Epidermal melanocyte (primary cell): ENCODE results near the gene RAPGEF1.
"Not testable (repeated sequence)": the region's sequence is repeated elsewhere in the genome, so short reads cannot be mapped to it uniquely, and the experiment has no call there.

Experiments
- DNase-seq: peaks from one replicate; pipeline ENCODE4 v3.0.0; 2011; ENCODE audit warnings: low spot score; ENCODE audit not compliant: insufficient read length

The RAPGEF1 gene

DNA sequence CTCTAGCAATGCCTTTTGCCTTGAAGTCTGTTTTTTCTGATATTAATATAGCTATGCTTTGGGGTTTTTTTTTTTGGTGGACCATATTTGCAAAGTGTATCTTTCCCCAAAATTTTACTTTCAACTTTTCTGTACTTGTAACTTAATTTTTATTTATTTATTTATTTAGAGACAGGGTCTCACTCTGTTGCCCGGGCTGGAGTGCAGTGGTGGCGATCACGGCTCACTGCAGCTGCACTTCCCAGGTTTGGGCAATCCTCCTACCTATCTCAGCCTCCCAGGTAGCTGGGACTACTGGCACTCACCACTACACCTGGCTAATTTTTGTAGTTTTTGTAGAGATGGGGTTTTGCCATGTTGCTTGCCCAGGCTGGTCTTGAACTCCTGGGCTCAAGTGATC lies 173.7 kb downstream of the RAPGEF1 start:
- DNase-seq = no peak

DNA sequence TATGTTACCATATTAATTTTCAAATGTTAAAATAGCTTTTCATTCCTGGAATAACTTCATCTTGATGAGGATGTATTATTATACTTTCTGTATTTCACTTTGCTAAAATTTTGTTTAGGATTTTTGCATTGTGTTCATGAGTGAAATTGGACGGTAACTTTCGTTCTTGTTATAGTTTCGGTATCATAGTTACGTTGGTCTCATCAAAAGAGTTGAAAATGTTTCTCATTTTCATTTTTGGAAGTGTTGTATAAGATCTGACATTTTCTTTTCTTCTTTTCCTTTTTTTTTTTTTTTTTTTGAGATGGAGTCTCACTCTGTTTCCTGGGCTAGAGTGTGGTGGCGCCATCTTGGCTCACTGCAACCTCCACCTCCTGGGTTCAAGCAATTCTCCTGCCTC lies 174.5 kb downstream of the RAPGEF1 start:
- no peak for DNase-seq

- no peak for DNase-seq
These were observed 177.6 kb downstream of the RAPGEF1 start for GRCh38 chr9:131562032-131562959.

DNA sequence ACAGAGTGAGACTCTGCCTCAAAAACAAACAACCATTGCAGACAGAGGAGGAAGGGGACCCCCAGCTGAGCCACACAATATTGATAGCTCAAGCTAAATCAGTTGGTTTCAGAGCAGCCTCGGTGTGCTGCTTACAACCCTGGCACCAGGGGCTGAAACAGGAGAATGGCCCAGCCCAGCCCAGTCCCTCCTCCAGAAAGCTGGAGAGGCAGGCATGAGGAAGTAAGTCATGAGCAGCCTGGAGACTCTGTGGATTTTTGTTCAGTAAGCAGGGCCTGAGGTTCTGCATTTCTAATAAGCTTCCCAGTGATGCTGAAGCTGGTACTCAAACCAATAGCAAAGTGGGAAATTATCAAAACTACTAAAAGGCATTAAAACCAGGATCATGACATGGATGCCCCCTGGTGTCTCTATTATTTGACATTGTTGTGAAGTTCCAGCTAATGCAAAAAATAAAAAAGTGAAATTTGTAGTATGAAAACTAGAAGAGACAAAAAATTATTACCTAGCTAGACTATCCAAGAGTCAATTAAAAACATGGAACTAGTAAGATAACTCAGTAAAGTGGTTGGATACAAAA lies 180.4 kb downstream of the RAPGEF1 start:
- no peak for DNase-seq

- no peak for DNase-seq
These were observed 181.9 kb downstream of the RAPGEF1 start for GRCh38 chr9:131557855-131558548.

GRCh38 chr9:131555841-131556673 lies 183.8 kb downstream of the RAPGEF1 start:
- DNase-seq = no peak

- DNase-seq = no peak
These were observed 185.0 kb downstream of the RAPGEF1 start for GRCh38 chr9:131554843-131555351.

DNA sequence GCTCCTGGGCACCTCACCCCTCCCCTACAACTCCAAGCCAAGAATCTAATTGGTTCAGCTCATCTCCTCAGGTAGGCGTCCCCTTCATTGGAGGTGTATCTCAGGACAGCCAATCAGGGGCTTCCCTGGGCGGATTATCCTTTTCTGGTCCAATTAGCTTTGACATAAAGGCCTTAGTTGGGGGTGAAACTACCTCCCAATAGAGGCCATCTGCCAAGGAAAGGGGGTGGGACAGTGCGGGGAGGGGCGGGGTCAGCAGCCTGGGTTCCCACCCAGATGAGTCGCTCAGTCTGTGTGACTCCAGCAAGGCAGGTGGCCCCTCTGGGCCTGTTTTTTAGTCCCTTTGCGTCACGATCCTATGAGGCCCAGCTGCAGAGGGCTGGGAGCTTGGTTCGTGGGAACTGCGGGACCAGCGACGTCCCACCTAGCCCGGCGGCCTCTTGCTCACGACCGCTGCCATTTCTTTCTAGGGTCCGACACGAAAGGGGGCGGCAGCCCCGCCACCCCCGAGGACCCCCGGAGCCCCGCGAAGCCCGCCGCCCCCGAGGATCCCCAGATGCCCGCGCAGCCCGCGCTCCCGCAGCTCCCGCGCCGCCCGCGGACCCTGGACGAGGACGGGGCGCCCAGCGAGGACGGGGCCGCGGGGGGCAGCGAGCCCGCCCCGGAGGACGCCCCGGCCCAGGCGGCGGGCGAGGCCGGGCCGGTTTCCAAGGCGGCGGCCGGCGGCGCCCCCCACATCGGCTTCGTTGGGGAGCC lies 185.6 kb downstream of the RAPGEF1 start:
- DNase-seq = no peak

GRCh38 chr9:131552030-131552429 lies 187.8 kb downstream of the RAPGEF1 start:
- no peak for DNase-seq

GRCh38 chr9:131550465-131550864 lies 189.4 kb downstream of the RAPGEF1 start:
- DNase-seq = not testable (repeated sequence)

GRCh38 chr9:131549186-131549585 lies 190.7 kb downstream of the RAPGEF1 start:
- not testable (repeated sequence) for DNase-seq

- no peak for DNase-seq
These were observed 193.4 kb downstream of the RAPGEF1 start for GRCh38 chr9:131546336-131547084.

GRCh38 chr9:131545786-131546335 lies 194.0 kb downstream of the RAPGEF1 start:
- no peak for DNase-seq

DNA sequence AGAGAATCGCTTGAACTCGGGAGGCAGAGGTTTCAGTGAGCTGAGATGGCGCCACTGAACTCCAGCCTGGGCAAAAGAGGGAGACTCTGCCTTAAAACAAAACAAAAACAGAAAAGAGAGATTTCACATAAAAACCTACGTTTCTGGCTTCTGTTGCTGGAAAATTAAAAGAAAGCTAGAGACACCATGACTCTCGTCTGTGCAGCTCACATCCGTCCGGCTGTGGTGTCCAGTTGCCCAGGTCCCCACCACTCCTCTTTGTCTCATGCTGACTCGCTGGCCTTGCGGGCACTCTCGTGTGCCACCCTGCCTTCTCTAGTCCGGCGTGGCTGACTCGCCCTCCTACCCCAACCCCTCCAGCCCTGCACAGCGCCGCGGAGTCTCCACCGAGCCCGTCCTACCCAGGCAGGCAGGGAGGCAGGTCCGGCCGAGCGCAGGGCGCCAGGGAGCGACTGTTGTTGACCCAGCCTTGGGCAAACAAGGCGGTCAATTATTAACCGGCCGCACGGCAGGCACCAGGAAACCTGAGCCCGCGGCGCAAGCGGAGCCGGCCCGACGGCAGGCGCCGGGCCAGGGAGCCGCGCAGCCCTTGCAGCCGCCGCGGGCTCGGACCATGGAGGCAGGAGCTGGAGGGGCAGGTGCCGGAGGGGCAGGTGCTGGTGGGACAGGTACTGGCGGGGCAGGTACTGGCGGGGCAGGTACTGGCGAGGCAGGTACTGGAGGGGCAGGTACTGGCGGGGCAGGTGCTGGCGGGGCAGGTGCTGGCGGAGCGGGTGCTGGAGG lies 194.7 kb downstream of the RAPGEF1 start, which contains the start of gene PRRT1B:
Gene PRRT1B (plus strand): TSS at position 521 of the 783 bp plus-strand sequence. CDS start 93 bp downstream, at position 614.
- DNase-seq = no peak

- DNase-seq = no peak
These were observed 196.7 kb downstream of the RAPGEF1 start for GRCh38 chr9:131543141-131543540.

GRCh38 chr9:131539223-131539923 lies 200.5 kb downstream of the RAPGEF1 start:
- no peak for DNase-seq

GRCh38 chr9:131537946-131538345 lies 201.9 kb downstream of the RAPGEF1 start:
- DNase-seq = no peak
